Measurements from ENCODE around the gene DMC1. TPM values are rescaled to one million over a fixed set of nuclear protein-coding genes. Genes with fewer than 3 reads are reported as not detected.

Gene DMC1
- total and polyA plus RNA-seq, 2 of the 4 experiments (the other 2 are of a cell fraction) = 0.18 to 0.38 TPM

DNA sequence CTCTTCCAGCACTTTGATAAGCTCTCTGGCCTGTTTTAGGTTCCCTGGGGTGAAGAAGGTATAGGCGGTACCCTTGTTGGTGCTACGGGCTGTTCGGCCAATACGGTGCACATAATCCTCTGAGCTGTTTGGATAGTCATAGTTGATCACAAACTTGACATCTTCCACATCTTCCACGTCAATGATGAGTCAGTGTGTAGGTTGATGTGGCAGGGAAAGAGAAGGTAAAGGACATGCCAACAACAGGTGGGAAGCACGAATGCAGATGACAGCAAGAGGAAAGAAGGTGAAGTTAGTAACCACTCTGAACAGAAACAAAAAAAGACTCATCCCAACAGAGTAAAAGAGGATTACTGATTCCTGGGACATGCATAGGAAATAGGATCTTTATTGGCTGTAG, 82.0 kb downstream of the DMC1 start:
- Histone ChIP-seq H3K27me3 (ENCODE audit: control insufficient read depth, insufficient read depth, low read length) (no peaks in the 10 kb centered on the region), H3K4me2 (ENCODE audit: low read depth, low read length) (no peak overlapping the region), H3K23ac (ENCODE audit: low read depth, low read length) (no peak overlapping the region; the same call in 1 of the 2 replicates), H4K20me1 (ENCODE audit: insufficient read depth, low read length) (peaks cover 89% of the 10 kb centered on the region), H2AK5ac (ENCODE audit: low read depth, low read length) (no peak overlapping the region), H2AK9ac (replicated peaks; ENCODE audit: low read depth, low read length, poor library complexity) (no peak overlapping the region), H2AFZ (replicated peaks; ENCODE audit: low read length, poor library complexity) (no peak overlapping the region), H4K5ac (ENCODE audit: low read depth, low read length) (no peak overlapping the region), H2BK120ac (ENCODE audit: low read depth, low read length) (no peak overlapping the region), H3K4ac (ENCODE audit: low read depth, low read length) (no peak overlapping the region), H3K4me1 (ENCODE audit: control insufficient read depth, insufficient read depth, low read length) (peaks cover 19% of the 10 kb centered on the region), H2BK20ac (ENCODE audit: low read depth, low read length) (no peak overlapping the region), H4K91ac (ENCODE audit: insufficient read depth, low read depth, low read length) (no peak overlapping the region), H3K9ac (ENCODE audit: low read depth, low read length) (no peak overlapping the region), H2BK15ac (ENCODE audit: low read depth, low read length) (no peak overlapping the region), H3K9me1 (ENCODE audit: insufficient read depth, low read length) (peaks cover 23% of the 10 kb centered on the region), H3K79me1 (ENCODE audit: low read depth in 1 of 2, low read length in 2 of 2) (peaks cover 41 to 78% of the 10 kb centered on the region in 2 experiments), H3K27ac (ENCODE audit: insufficient read depth, low read length) (no peak overlapping the region), H3K56ac (ENCODE audit: extremely low read depth, insufficient read depth, low read length) (no peak overlapping the region), H4K8ac (ENCODE audit: low read depth in 2 of 2, low read length in 2 of 2) (no peak overlapping the region), H3K14ac (replicated peaks; ENCODE audit: low read depth, low read length) (no peak overlapping the region), H3K18ac (ENCODE audit: low read depth, low read length) (no peak overlapping the region), H2BK5ac (ENCODE audit: low read depth, low read length, poor library complexity, severe bottlenecking) (no peak overlapping the region), H3K4me3 (ENCODE audit: insufficient read depth, low read depth, low read length) (no peak overlapping the region), H3K36me3 (ENCODE audit: control insufficient read depth, insufficient read depth, low read length) (peaks cover 64% of the 10 kb centered on the region), H3K9me3 (ENCODE audit: control insufficient read depth, insufficient read depth, low read length) (no peaks in the 10 kb centered on the region)
- no CpG with 5 or more reads among the region's 6 CpGs for WGBS, 2 experiments (ENCODE audit: extremely low coverage in 2 of 2, insufficient read length in 1 of 2)
- DNase-seq (no peak), ATAC-seq (ENCODE audit: low read depth) (no peak)
- CTCF ChIA-PET = no interaction called here
- BruUV-seq (replicated peaks) = no TSS peak
- in situ Hi-C loops (cut with MboI; ENCODE audit: low sequenced_read_pairs) = no loop called here
- POLR2A ChIA-PET (ENCODE audit: unreplicated experiment) = interaction anchor here (0.5 kb wide), 1 partner anchor 466 kb away, joined by 4 read pairs; no protein-coding TSS in a partner anchor
- no peak for TF ChIP-seq FOS (IDR thresholded peaks at IDR 0.05; ENCODE audit: low read depth, low read length)
- TF ChIP-seq RAD21 (IDR thresholded peaks at IDR 0.05; ENCODE audit: low read length) = no peak
- TF ChIP-seq RCOR1 (IDR thresholded peaks at IDR 0.05; ENCODE audit: insufficient replicate concordance, low read length) = no peak
- no peak for TF ChIP-seq MAZ (IDR thresholded peaks at IDR 0.05; ENCODE audit: borderline replicate concordance, low read depth, low read length)
- TF ChIP-seq POLR2A (IDR thresholded peaks at IDR 0.05; ENCODE audit: low read depth, low read length) = no peak
- no peak for TF ChIP-seq CHD1 (IDR thresholded peaks at IDR 0.05; ENCODE audit: low read depth, low read length)
- no peak for TF ChIP-seq MAFK (IDR thresholded peaks at IDR 0.05; ENCODE audit: low read depth, low read length)
- no peak for TF ChIP-seq NFE2L2 (IDR thresholded peaks at IDR 0.05; ENCODE audit: low read depth, low read length)
- dilution Hi-C loops (cut with HindIII; ENCODE audit: low sequenced_read_pairs, unreplicated experiment) = no loop called here
- intact Hi-C loops (cut with micrococcal nuclease) = no loop called here
